VCaP (cell line): ENCODE measurements around the gene SH3BP1.

Experiments
- H3K27ac ChIP-seq: fragments of 450-650 bp; 2 replicates; pipeline ENCODE4 v1.5.1; 2017
- CTCF ChIP-seq: fragments of 450-650 bp; conservative IDR thresholded peaks from 2 replicates; pipeline ENCODE4 v1.5.1; 2017; ENCODE audit warnings: mild to moderate bottlenecking, moderate library complexity

The SH3BP1 gene

GRCh38 chr22:37635157-37635556, 4.3 kb upstream of the SH3BP1 start:
- no peak for TF ChIP-seq CTCF
- no peak overlapping the region for H3K27ac ChIP-seq

- no peak overlapping the region for H3K27ac ChIP-seq
- no peak; the same call in 1 of the 2 replicates for TF ChIP-seq CTCF
Measured at GRCh38 chr22:37636186-37636948, 3.1 kb upstream of the SH3BP1 start.

GRCh38 chr22:37636949-37637273, 2.6 kb upstream of the SH3BP1 start:
- TF ChIP-seq CTCF: no peak
- no peak overlapping the region for H3K27ac ChIP-seq

DNA sequence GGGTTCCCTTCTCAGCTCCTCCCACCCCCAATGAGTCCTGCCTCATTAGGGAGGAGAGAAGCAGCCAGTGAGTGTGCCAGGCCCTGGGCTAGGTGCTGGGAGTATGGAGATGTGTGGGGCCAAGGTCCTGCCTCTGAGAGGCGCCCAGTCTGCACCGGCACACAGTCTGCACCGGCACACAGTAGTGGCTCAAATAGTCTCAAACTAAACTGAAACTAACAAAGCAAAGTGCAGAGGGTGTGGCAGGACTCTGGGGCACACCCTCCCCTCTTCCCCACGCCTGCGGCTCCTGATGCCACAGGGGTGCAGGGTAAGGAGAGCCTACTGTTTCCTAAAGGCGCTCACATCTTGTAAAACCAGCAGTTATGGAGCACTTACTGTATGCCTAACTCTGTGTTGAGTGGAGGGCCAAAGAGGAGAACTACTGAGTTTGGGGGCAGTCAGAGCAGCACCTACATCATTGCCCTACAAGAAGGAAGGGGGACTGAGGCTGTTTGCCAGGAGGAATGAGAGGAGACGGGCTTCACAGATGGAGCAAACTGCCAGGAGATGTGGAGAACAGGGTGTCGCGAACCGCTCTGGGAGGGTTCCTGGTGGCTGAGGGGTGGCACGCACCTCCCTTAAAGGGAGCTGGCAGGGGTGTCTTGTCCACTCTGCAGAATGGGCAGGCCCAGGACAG, 939 bp upstream of the SH3BP1 start:
- no peak overlapping the region for H3K27ac ChIP-seq
- TF ChIP-seq CTCF: no peak

DNA sequence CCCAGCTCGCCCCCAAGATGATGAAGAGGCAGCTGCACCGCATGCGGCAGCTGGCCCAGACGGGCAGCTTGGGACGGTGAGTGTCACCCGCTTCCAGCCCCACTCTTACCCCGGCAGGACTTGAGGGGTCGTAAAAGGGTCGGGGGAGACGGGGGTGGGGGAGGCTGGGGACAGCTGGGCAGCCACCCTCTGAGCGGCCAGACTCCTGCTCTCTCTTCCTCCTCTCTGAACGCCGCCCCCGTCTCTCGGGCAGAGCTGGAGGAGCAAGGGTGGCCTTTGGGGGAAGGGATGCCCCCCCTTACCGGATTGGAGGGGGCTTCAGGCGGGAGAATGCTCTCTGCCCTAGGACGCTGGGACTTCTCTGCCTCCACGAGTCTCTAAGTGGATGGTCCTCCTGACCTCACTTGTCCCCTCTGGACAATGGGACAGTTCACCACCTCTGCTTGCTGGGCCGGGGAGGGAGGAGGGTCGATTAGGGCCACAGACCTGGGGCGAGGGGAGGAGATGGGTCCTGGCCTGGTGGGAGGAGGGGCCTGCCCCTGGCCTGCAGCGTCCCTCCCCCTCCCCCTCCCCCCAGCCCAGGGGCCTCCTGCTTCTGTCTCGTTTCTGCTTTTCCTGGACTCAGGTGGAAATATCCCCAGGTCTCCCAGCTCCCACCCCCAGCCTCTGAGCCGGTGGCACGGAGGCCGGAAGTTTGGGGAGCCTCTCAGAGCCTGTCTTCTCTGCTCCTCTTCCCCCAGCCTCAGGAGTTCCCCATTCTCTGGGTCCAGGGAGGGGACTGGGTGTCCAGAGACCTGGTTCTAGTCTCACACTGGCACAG, 512 bp downstream of the SH3BP1 start:
- no peak for TF ChIP-seq CTCF

GRCh38 chr22:37640591-37641560, 1.4 kb downstream of the SH3BP1 start:
- no peak for TF ChIP-seq CTCF
- peak overlapping the region; percentile 56; the same call in 1 of the 2 replicates for H3K27ac ChIP-seq

More for the DNA sequence above, 512 bp downstream of the SH3BP1 start:
- peak overlapping the region; percentile 56; the same call in 1 of the 2 replicates for H3K27ac ChIP-seq
